NCI-H82 treated with DMSO at 0.1 percent for 48 hours (cell line): ENCODE measurements around the gene ERC1.

ENCODE experiments used
- DNase-seq: peaks from one replicate; lab custom pipeline; 2025; ENCODE audit not compliant: unreplicated experiment; lab: John Stamatoyannopoulos, UW

ERC1 gene

GRCh38 chr12:1428671-1429070 is 437.6 kb downstream of the ERC1 start:
- DNase-seq, result no peak

GRCh38 chr12:1429980-1430379 is 439.0 kb downstream of the ERC1 start:
- no peak for DNase-seq

- DNase-seq, result no peak
Observed at GRCh38 chr12:1434296-1434955, 443.4 kb downstream of the ERC1 start.

GRCh38 chr12:1435044-1435443 is 444.0 kb downstream of the ERC1 start:
- no peak for DNase-seq

GRCh38 chr12:1435456-1435855 is 444.4 kb downstream of the ERC1 start:
- DNase-seq, result no peak

- no peak for DNase-seq
Observed at GRCh38 chr12:1436015-1436414, 445.0 kb downstream of the ERC1 start.

GRCh38 chr12:1436981-1437380 is 446.0 kb downstream of the ERC1 start:
- DNase-seq, result no peak

- no peak for DNase-seq
Observed at GRCh38 chr12:1439201-1439600, 448.2 kb downstream of the ERC1 start.

- DNase-seq, result no peak
Observed at GRCh38 chr12:1439687-1440086, 448.7 kb downstream of the ERC1 start.

- no peak for DNase-seq
Observed at GRCh38 chr12:1443421-1444141, 452.6 kb downstream of the ERC1 start.

- no peak for DNase-seq
Observed at GRCh38 chr12:1444142-1444516, 453.1 kb downstream of the ERC1 start.

- DNase-seq, result no peak
Observed at GRCh38 chr12:1445807-1446206, 454.8 kb downstream of the ERC1 start.

GRCh38 chr12:1448336-1448735 is 457.3 kb downstream of the ERC1 start:
- no peak for DNase-seq

- DNase-seq, result no peak
Observed at GRCh38 chr12:1453810-1454209, 462.8 kb downstream of the ERC1 start.

GRCh38 chr12:1456885-1457284 is 465.9 kb downstream of the ERC1 start:
- no peak for DNase-seq

- DNase-seq, result no peak
Observed at GRCh38 chr12:1457901-1458300, 466.9 kb downstream of the ERC1 start.

- DNase-seq, result no peak
Observed at GRCh38 chr12:1459339-1459738, 468.3 kb downstream of the ERC1 start.

- no peak for DNase-seq
Observed at GRCh38 chr12:1463073-1463905, 472.3 kb downstream of the ERC1 start.

- DNase-seq, result no peak
Observed at GRCh38 chr12:1464925-1465324, 473.9 kb downstream of the ERC1 start.

- no peak for DNase-seq
Observed at GRCh38 chr12:1465990-1466389, 475.0 kb downstream of the ERC1 start.

- no peak for DNase-seq
Observed at GRCh38 chr12:1466481-1467154, 475.6 kb downstream of the ERC1 start.
